GM18909 (cell line): ENCODE data around the gene IRF2BPL.
A peak's percentile ranks its signal among the peaks of the same experiment; 100 is the strongest.

Experiments used
- ATAC-seq: cut with Tn5 transposase; IDR thresholded peaks from one replicate; pipeline ENCODE4 v1.9.1; 2021; ENCODE audit warnings: mild to moderate bottlenecking; ENCODE audit not compliant: unreplicated experiment, poor library complexity

The IRF2BPL gene

GRCh38 chr14:77014734-77015133, 13.8 kb downstream of the IRF2BPL start:
- ATAC-seq: no peak

GRCh38 chr14:77014004-77014604, 14.4 kb downstream of the IRF2BPL start:
- ATAC-seq: no peak

- no peak for ATAC-seq
Measured at GRCh38 chr14:77012193-77012765, 16.2 kb downstream of the IRF2BPL start.

GRCh38 chr14:77011245-77011644, 17.3 kb downstream of the IRF2BPL start:
- no peak for ATAC-seq

- ATAC-seq: no peak
Measured at GRCh38 chr14:77009014-77009413, 19.5 kb downstream of the IRF2BPL start.

- ATAC-seq: no peak
Measured at GRCh38 chr14:77008541-77008940, 20.0 kb downstream of the IRF2BPL start.

- ATAC-seq: no peak
Measured at GRCh38 chr14:77007975-77008421, 20.5 kb downstream of the IRF2BPL start.

- no peak for ATAC-seq
Measured at GRCh38 chr14:77007183-77007974, 21.1 kb downstream of the IRF2BPL start.

GRCh38 chr14:77006132-77006531, 22.4 kb downstream of the IRF2BPL start:
- ATAC-seq: no peak

- ATAC-seq: no peak
Measured at GRCh38 chr14:77005559-77005958, 22.9 kb downstream of the IRF2BPL start.

- no peak for ATAC-seq
Measured at GRCh38 chr14:77004711-77005460, 23.6 kb downstream of the IRF2BPL start.

GRCh38 chr14:77003960-77004710, 24.4 kb downstream of the IRF2BPL start:
- ATAC-seq: no peak

- no peak for ATAC-seq
Measured at GRCh38 chr14:77002889-77003288, 25.6 kb downstream of the IRF2BPL start.

GRCh38 chr14:77002335-77002734, 26.2 kb downstream of the IRF2BPL start:
- ATAC-seq: no peak

- peak; percentile 52 for ATAC-seq
Measured at GRCh38 chr14:77000340-77001270, 27.9 kb downstream of the IRF2BPL start.

- no peak for ATAC-seq
Measured at GRCh38 chr14:76998910-76999309, 29.6 kb downstream of the IRF2BPL start.

GRCh38 chr14:76997257-76997970, 31.1 kb downstream of the IRF2BPL start:
- no peak for ATAC-seq

- no peak for ATAC-seq
Measured at GRCh38 chr14:76996563-76997146, 31.9 kb downstream of the IRF2BPL start.
